Hepatocyte (in vitro differentiated cells): ENCODE data around the gene CORIN. TPM values are rescaled to one million over a fixed set of nuclear protein-coding genes. Genes with fewer than 3 reads are reported as not detected.
A peak's percentile ranks its signal among the peaks of the same experiment; 100 is the strongest.

ENCODE experiments used
- DNase-seq: peaks from one replicate; pipeline ENCODE4 v3.0.0-alpha.2; 2016; ENCODE audit warnings: low spot score
- H2AFZ ChIP-seq: fragments of 200-600 bp; sonication (generic); 2 replicates; pipeline ENCODE4 v1.6.0; 2016; ENCODE audit warnings: antibody characterized with exemption, mild to moderate bottlenecking
- H3K27ac ChIP-seq: fragments of 200-600 bp; sonication (generic); 2 replicates; pipeline ENCODE4 v1.5.1; 2016; ENCODE audit warnings: mild to moderate bottlenecking
- H3K27me3 ChIP-seq: fragments of 200-600 bp; sonication (generic); 2 replicates; pipeline ENCODE4 v1.6.1; 2016
- H3K36me3 ChIP-seq: fragments of 200-600 bp; sonication (generic); replicated peaks from 2 replicates; pipeline ENCODE4 v1.5.1; 2016; ENCODE audit warnings: low read depth; ENCODE audit not compliant: insufficient read depth
- H3K4me1 ChIP-seq: fragments of 200-600 bp; sonication (generic); 2 replicates; pipeline ENCODE4 v1.5.1; 2016; ENCODE audit warnings: mild to moderate bottlenecking, moderate library complexity; ENCODE audit not compliant: insufficient read depth
- H3K4me2 ChIP-seq: fragments of 200-600 bp; sonication (generic); 2 replicates; pipeline ENCODE4 v1.6.0; 2016
- H3K4me3 ChIP-seq: fragments of 200-600 bp; sonication (generic); 2 replicates; pipeline ENCODE4 v1.5.1; 2016; ENCODE audit warnings: mild to moderate bottlenecking
- H3K79me2 ChIP-seq: fragments of 200-600 bp; sonication (generic); 2 replicates; pipeline ENCODE4 v1.6.0; 2017; ENCODE audit warnings: mild to moderate bottlenecking
- H3K9me2 ChIP-seq: fragments of 200-600 bp; sonication (generic); replicated peaks from 2 replicates; pipeline ENCODE4 v1.6.0; 2017; ENCODE audit warnings: mild to moderate bottlenecking; ENCODE audit not compliant: insufficient read depth
- H3K9me3 ChIP-seq: fragments of 200-600 bp; sonication (generic); 2 replicates; pipeline ENCODE4 v1.5.1; 2016; ENCODE audit warnings: low read depth, mild to moderate bottlenecking
- H4K20me1 ChIP-seq: fragments of 200-600 bp; sonication (generic); 2 replicates; pipeline ENCODE4 v1.6.0; 2016; ENCODE audit warnings: mild to moderate bottlenecking; ENCODE audit not compliant: insufficient read depth, poor library complexity, severe bottlenecking
- CTCF ChIP-seq: fragments of 200-600 bp; sonication (generic); IDR thresholded peaks from 2 replicates; pipeline ENCODE4 v1.5.1; 2016; ENCODE audit warnings: antibody characterized with exemption, mild to moderate bottlenecking; ENCODE audit not compliant: poor library complexity
- EZH2 ChIP-seq: fragments of 200-600 bp; sonication (generic); IDR thresholded peaks from 2 replicates; pipeline ENCODE4 v1.6.1; 2016; ENCODE audit warnings: antibody characterized with exemption, mild to moderate bottlenecking, borderline replicate concordance
- EZH2phosphoT487 ChIP-seq: fragments of 200-600 bp; sonication (generic); IDR thresholded peaks from one replicate; pipeline ENCODE4 v1.6.1; 2018; ENCODE audit warnings: antibody characterized with exemption, mild to moderate bottlenecking, low read depth, moderate library complexity; ENCODE audit not compliant: unreplicated experiment, severe bottlenecking
- WGBS: methylation state at CpG from one replicate; pipeline ENCODE4 v1.1.6; 2016; ENCODE audit warnings: low lambda C conversion rate; ENCODE audit errors: missing lambda C conversion rate; 5-methylcytosine and 5-hydroxymethylcytosine counted together
- polyA plus RNA-seq: library from polyadenylated mRNA; unstranded; fragments of >200 nt; fragmentation: Nextera tagmentation; extraction: Ambion mirVana; gene quantifications from 2 replicates; pipeline ENCODE4 v1.2.1, GENCODE V29; 2016
- total RNA-seq: library from RNA; depleted of rRNA; stranded (reverse); fragments of >200 nt; gene quantifications from 2 replicates; pipeline ENCODE4 v1.2.3, GENCODE V29; 2014

Gene CORIN
- total and polyA plus RNA-seq, 2 experiments from 2014 or later = 0.13 to 0.40 TPM

- no peaks in the 10 kb centered on the region for H3K79me2 ChIP-seq
- no peaks in the 10 kb centered on the region for H3K9me2 ChIP-seq
- no peak overlapping the region for H2AFZ ChIP-seq
- TF ChIP-seq CTCF (no peak), EZH2 (no peak), EZH2phosphoT487 (no peak)
- no peak for DNase-seq
- no peaks in the 10 kb centered on the region for H3K36me3 ChIP-seq
- no peaks in the 10 kb centered on the region for H4K20me1 ChIP-seq
- H3K4me3 ChIP-seq = no peak overlapping the region
- H3K4me1 ChIP-seq = no peaks in the 10 kb centered on the region
- H3K27me3 ChIP-seq = peaks cover 3% of the 10 kb centered on the region
- H3K27ac ChIP-seq = no peak overlapping the region
- no peak overlapping the region for H3K4me2 ChIP-seq
- 69% methylated on average over 4 of the region's 4 CpGs for WGBS
- no peaks in the 10 kb centered on the region for H3K9me3 ChIP-seq
Observed at GRCh38 chr4:47674144-47674543, 163.7 kb downstream of the CORIN start.

GRCh38 chr4:47672696-47673095 is 165.2 kb downstream of the CORIN start:
- Histone ChIP-seq H4K20me1 (no peaks in the 10 kb centered on the region), H3K9me2 (no peaks in the 10 kb centered on the region), H3K4me2 (no peak overlapping the region), H3K4me3 (no peak overlapping the region), H3K27ac (no peak overlapping the region), H3K4me1 (no peaks in the 10 kb centered on the region), H3K79me2 (no peaks in the 10 kb centered on the region), H3K27me3 (peaks cover 3% of the 10 kb centered on the region), H2AFZ (no peak overlapping the region), H3K9me3 (no peaks in the 10 kb centered on the region), H3K36me3 (no peaks in the 10 kb centered on the region)
- TF ChIP-seq CTCF (no peak), EZH2phosphoT487 (no peak), EZH2 (no peak)
- 98% methylated on average over 3 of the region's 3 CpGs for WGBS
- DNase-seq = no peak

- Histone ChIP-seq H3K27me3 (peaks cover 2% of the 10 kb centered on the region), H3K4me3 (no peak overlapping the region), H3K9me2 (no peaks in the 10 kb centered on the region), H3K4me1 (no peaks in the 10 kb centered on the region), H3K4me2 (no peak overlapping the region), H3K27ac (no peak overlapping the region), H4K20me1 (no peaks in the 10 kb centered on the region), H3K79me2 (no peaks in the 10 kb centered on the region), H3K36me3 (no peaks in the 10 kb centered on the region), H2AFZ (no peak overlapping the region), H3K9me3 (no peaks in the 10 kb centered on the region)
- no peak for TF ChIP-seq EZH2phosphoT487
- WGBS = 64% methylated on average over 5 of the region's 5 CpGs
- no peak for DNase-seq
Observed at GRCh38 chr4:47669946-47670345, 167.9 kb downstream of the CORIN start.

- TF ChIP-seq CTCF (peak; percentile 83), EZH2phosphoT487 (no peak), EZH2 (no peak)
- Histone ChIP-seq H3K36me3 (no peaks in the 10 kb centered on the region), H4K20me1 (no peaks in the 10 kb centered on the region), H3K4me1 (no peaks in the 10 kb centered on the region), H3K27ac (no peak overlapping the region), H3K27me3 (no peaks in the 10 kb centered on the region), H3K9me2 (no peaks in the 10 kb centered on the region), H3K9me3 (no peaks in the 10 kb centered on the region), H3K4me2 (no peak overlapping the region), H2AFZ (no peak overlapping the region), H3K79me2 (no peaks in the 10 kb centered on the region), H3K4me3 (no peak overlapping the region)
- peak; percentile 70 for DNase-seq
- WGBS = 38% methylated on average over 11 of the region's 11 CpGs
Observed at GRCh38 chr4:47668810-47669408, 169.0 kb downstream of the CORIN start.
